T1000 (cell line): Measurements from ENCODE around the gene TBC1D2.
"Not testable (repeated sequence)": the region's sequence is repeated elsewhere in the genome, so short reads cannot be mapped to it uniquely, and the experiment has no call there.

Experiments
- DNase-seq: peaks from one replicate; lab custom pipeline; 2025; ENCODE audit warnings: mixed read lengths; lab: John Stamatoyannopoulos, UW

Gene TBC1D2

GRCh38 chr9:98191671-98192502 is 63.6 kb downstream of the TBC1D2 start:
- DNase-seq = no peak

- no peak for DNase-seq
Measured at GRCh38 chr9:98191181-98191608, 64.3 kb downstream of the TBC1D2 start.

- no peak for DNase-seq
Measured at GRCh38 chr9:98190757-98191105, 64.7 kb downstream of the TBC1D2 start.

- DNase-seq = no peak
Measured at GRCh38 chr9:98189412-98189811, 66.0 kb downstream of the TBC1D2 start.

GRCh38 chr9:98187926-98188325 is 67.5 kb downstream of the TBC1D2 start:
- DNase-seq = no peak

GRCh38 chr9:98186236-98186635 is 69.2 kb downstream of the TBC1D2 start:
- no peak for DNase-seq

- DNase-seq = no peak
Measured at GRCh38 chr9:98185611-98186171, 69.8 kb downstream of the TBC1D2 start.

GRCh38 chr9:98185021-98185567 is 70.4 kb downstream of the TBC1D2 start:
- no peak for DNase-seq

- no peak for DNase-seq
Measured at GRCh38 chr9:98184326-98184725, 71.1 kb downstream of the TBC1D2 start.

GRCh38 chr9:98182889-98183599 is 72.4 kb downstream of the TBC1D2 start:
- no peak for DNase-seq

GRCh38 chr9:98182069-98182820 is 73.2 kb downstream of the TBC1D2 start:
- DNase-seq = no peak

GRCh38 chr9:98181746-98182068 is 73.7 kb downstream of the TBC1D2 start:
- no peak for DNase-seq

- no peak for DNase-seq
Measured at GRCh38 chr9:98180996-98181395, 74.5 kb downstream of the TBC1D2 start.

- DNase-seq = no peak
Measured at GRCh38 chr9:98178874-98179850, 76.3 kb downstream of the TBC1D2 start.

GRCh38 chr9:98176391-98177259 is 78.8 kb downstream of the TBC1D2 start:
- no peak for DNase-seq

- no peak for DNase-seq
Measured at GRCh38 chr9:98175762-98176161, 79.7 kb downstream of the TBC1D2 start.

GRCh38 chr9:98175028-98175569 is 80.3 kb downstream of the TBC1D2 start:
- no peak for DNase-seq

GRCh38 chr9:98174502-98174918 is 80.9 kb downstream of the TBC1D2 start:
- not testable (repeated sequence) for DNase-seq

- DNase-seq = no peak
Measured at GRCh38 chr9:98173181-98173580, 82.3 kb downstream of the TBC1D2 start.

- no peak for DNase-seq
Measured at GRCh38 chr9:98172604-98173003, 82.8 kb downstream of the TBC1D2 start.
